ENCODE data around the gene CD58.

CD58 gene

DNA sequence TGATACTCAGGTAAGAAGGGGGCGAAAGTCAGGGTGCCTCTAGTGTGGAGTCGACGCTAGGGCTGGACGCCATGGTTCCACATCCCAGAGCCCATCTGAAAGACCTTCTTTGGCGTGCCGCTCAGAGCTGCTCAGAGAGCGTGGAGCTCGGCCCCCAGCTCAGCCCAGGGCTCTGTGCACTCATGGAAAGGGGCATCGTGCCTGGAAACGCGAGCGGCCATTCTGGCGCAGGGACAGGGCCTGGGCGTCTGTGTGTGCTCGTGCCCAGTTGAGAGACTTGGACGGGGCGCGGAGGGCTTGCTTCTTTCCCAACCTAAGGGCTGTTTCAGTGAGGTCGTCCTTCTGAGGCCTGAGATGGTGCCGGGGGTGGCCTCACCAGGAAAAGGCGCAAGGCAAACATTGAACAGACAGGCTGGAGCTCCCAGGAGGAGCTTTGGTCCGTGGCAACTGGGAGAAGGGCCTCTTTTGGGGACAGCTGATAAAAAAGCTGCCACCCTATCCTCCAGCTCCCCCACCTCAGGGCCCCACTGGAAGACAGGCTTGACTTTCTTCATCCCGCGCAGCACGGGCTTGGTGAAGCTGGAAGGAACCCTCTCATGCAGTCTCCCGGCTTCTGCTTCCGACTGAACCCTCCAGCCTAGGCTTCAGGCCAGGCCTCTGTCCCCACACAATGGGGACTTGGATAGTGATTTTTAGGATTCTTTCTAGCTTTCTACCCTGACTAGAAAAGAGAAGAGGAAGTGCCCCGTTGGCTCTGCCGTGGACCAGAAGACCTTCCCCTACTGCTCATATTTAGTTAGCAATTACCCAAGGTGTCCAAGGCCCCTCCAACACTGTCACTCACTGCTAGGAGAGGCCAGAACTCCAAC lies 77.1 kb downstream of the CD58 start:
- no peak for DNase-seq (ENCODE audit: low read depth)

DNA sequence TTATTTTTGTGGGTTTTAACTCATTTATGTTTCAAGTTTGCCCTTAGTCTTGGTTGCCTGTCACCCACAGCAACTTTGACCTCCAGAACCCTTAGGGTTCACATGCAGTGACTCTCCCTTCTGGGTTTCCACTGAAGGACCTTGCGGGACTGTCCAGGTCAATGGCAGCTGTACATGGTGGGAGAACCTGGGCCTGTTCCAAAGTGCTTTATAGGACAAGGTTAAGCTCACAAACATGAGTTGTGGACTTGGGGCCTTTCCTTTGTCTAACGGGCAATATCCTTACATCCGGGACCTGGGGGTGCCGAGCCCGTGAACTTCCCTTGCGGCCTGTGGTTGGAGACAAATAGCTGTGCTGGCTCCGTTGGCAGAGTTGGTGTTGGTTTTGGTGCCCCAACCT lies 77.8 kb downstream of the CD58 start:
- no peak for DNase-seq (ENCODE audit: low read depth)

DNA sequence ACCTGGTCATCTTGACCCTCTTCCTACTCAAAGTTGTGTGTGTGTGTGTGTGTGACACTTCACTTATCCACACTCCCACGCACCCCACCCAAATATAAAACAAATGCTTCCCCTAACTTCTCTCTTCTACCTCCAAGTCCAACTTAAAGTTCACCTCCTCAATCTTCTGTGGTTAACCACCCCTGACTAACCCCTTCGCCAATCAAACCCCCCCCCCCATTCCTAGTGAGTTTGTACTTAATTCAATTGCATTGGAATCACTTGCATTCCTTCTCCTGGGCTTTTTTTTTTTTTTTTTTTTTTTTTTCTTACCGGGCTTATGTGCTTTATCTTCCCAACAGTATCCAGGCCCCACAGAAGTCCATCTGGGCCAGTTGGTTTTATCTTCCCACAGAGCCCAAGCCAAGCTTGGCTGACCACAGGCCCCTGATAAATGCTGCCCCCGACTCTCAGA lies 78.4 kb downstream of the CD58 start:
- no peak for DNase-seq (ENCODE audit: low read depth)

DNA sequence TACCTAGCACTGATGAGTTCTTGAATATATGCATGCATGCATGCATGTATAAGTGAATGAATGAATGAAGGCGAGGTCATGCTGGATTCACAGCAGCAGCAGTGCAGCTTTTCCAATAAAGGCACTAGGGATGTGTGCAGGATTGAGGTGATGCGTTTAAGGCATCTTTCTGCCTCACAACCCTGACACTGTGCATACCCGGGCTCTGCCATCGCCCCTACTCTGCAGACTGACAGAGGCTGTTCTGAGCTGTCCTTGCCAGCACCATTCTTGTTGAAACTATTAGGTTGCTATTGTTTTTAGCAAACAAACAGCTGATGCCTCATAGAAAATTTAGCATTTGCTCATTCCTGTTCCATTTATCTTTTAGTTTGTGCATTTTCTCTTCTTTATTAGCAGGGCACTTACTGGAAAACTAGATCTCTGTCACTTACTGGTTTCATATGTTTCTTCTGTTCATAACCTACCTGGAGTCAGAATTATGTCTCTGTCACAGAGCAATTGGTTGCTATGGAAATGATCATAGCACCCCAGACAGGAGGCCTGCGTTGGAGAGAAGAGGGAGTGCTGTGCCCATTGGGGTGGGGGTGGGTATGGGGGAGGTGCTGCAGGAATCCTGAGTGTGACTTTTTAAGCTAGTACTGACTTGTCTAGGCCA lies 79.0 kb downstream of the CD58 start:
- no peak for DNase-seq (ENCODE audit: low read depth)

DNA sequence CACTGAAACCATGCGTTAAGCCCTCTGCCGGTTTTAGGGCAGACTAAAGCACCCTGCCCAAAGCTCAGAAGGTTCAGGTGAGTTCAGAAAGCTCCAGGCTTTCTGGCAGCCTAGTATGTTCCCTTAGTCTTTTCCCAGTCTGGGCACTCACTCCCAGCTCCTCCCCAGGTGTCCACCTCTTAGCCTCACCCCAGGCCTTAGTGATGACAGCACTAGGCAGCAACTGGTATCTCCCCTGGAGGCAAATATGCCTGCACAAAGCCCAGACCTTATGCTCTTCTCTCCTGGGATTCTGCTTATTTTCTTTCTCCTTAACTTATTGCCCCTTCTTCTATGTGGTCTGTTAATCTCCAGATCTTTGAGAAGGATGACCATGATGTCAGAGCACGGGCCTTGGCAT lies 80.2 kb downstream of the CD58 start:
- DNase-seq (ENCODE audit: low read depth) = no peak

DNA sequence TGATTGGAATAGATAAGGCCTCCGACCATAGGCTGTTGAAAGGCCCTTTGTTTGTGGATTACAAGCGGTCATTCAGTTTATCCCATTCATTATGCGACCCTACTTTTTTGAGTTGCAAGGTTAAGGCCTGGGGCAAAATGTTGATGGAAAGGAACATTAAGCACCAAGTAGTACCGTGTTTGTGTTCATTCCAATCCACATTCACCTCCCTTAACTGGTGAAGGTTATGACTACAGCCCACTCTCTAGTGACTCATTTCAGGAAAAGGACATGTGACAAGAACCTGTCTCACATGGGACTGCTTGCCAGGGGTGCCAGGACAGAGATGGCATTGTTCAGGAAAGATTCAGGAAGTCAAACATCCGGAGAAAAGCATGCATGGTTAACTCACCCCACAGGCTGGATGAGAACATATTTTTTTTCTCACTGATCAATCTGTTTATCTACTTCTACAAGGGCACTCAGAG lies 81.6 kb downstream of the CD58 start:
- DNase-seq (ENCODE audit: low read depth) = no peak

DNA sequence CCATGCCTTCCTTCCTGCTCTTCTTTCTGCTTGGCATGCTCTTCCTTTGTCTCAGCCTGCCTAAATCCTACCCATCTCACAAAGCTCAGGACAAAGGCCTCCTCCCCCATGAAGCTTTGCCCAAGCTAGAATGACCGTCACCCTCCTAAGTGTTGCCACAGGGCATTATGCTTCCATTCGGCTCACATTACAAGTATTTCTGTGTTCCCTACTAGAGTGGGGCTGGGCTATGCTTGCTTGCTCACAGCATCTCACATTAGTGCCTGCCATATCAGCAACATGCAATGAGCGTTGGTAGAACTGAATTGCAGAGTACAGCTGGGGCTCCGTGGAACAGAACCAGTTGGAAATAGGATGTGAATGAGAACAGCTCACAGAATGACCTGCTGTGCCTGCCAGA lies 82.8 kb downstream of the CD58 start:
- no peak for DNase-seq (ENCODE audit: low read depth)

DNA sequence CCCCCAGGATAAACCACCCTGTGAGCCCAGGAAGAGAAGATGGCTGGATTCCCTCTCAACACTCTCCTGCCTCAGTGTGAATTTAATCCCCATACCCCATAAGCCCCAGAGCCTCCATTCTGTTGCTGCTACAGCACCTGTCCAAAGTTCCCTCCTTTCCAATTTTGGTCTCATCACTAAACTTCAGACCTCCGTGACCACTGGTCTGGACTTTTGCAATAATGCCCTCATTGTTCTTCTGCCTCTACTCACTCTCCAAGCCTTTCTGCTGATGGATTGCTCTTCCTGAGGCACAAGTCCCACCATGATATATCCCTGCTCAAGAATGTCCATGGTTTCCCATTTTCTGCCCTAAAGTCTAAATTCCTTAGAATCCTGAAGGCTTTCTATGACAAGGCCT lies 83.2 kb downstream of the CD58 start:
- DNase-seq (ENCODE audit: low read depth) = no peak

DNA sequence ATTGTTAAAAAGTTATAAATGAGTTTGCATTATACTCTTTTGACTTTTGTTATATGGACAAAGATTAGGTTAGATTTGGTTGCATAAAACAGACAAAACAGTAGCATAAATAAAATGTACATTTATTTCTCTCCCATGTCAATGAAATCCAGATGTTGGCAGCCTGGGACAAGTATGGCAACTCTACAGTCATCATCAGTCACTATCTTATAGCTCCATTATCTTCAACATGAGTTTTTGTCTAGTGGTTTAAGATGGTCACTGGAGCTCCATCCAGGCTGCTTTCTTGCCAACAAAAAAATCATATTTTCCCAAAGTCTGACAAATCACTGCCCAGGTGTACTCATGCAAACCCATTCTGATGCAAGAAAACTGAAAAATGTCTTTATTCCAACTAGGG lies 83.8 kb downstream of the CD58 start:
- no peak for DNase-seq (ENCODE audit: low read depth)

DNA sequence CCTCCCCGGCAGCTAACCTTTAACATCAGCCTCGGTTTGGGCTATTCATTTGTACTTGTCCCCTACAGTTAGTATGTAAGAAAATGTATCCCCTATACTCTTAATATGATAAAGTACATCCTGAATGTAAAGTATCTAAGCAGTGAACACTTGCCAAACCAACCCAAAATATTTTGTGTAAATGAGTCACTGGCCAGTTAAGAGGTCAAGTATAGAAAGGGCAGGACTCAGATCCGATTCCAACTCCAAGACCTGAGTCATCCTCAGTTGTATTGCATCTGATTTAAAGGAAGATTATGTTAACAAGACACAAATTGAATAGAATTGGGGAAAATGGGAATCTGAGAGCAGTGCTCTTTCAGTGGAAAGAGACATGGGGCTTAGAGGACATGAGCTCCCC lies 84.4 kb downstream of the CD58 start:
- DNase-seq (ENCODE audit: low read depth) = no peak

DNA sequence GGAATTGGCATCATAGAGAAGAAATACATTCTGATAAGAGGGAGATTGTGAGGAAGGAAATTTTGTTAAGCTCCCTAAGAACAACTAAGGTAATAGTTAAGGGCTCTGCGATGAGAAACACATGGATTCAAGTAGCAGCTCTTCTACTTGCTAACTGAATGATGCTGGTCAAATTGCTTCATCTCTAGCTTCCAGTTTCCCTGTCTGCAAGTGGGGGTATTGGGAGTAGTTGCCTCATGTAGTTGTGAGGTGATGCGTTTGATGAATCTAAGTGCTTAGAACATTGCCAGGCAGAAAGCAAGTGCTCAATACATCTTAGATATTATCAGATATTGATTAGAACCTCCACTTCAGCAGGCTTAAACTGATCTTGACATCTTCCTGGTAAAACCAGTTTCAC lies 84.8 kb downstream of the CD58 start:
- DNase-seq (ENCODE audit: low read depth) = no peak

DNA sequence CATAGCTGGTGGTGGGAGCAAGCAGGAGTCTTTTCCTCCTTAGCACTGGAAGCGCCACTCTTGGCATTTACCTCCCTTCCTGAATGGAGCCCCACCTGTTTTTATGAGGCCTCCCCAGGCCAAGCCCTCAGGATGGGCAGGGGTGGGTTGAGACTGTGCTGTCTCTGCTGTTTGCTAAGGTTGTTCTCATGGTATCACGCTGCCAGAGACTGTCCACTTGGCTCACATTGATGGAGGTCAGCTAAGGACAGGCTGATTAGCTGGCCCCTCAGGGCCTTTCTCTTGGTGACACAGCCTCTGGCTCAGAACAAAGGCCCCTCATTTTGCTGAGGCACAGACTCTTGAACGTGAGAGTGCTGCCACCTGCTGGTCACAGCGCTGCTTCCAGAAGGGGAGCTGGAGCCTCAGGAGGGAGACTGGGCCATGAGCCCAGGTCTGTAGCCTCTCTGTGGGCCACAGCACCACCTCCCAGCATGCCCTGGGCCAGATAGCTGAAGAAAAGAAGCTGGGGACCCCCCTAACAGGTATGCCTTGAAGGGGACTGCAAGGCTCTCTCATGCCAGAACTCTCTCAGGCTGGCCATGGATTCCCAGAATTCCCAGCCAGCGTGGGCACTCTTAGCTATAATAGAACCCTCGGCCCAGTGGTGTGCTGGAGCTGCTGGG lies 85.6 kb downstream of the CD58 start:
- DNase-seq (ENCODE audit: low read depth) = peak; percentile 80

DNA sequence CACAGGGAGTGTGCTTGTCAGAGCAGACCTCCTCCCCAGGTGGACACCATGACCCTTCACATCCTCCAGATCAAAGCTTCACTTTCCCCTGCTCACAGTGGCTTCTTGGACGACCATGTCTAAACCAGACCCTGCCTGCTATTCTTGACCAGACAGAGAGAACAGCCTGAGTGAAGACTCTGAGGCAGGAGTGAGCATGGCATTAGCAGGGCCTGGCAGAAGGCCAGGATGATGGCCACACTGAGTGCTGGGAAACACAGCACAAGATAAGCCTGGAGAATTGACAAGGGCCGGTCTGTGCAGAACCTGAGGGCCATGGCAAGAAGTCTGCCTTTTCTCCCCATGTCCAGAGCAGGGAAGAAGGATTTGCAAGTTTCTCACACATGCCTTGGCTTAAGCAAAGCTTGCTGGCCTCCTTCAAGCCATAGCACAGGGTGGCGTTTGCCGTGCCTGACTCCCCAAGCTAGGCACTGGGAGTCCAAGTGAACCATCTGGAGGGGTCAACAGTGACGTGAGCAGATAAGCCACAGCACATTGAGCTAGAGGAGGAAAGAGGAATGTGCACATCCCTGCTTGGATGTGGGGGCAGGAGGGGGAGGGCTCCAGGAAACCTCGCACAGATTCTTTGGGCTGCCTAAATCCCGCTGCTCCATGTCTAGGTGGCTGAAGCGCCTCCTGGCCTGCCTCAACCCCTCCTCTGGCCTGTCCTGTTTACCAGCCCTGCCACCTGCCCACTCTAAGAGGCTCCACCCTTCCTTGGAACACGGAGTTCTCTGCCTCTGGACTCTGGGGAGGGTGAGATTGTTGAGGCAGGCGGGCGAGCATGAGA lies 87.1 kb downstream of the CD58 start:
- no peak for DNase-seq (ENCODE audit: low read depth)

DNA sequence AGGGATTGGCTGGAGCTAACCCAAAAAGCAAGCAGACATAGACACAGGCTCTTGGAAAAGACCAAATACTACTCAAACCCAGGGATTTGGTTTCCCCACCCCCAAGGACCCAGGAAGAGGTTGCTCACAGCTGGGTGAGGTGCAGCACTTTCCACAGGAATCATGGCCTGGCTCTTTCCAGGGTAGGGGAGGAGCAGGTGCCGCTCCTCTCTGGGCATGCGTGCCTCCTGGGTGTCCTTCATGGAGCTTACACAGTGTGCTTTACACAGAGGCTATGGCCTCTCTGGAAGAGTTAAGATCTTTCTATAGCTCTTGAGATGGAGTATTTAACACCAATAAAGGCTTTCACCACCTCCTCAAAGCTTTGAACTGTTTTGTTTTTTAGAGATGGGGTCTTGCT lies 88.3 kb downstream of the CD58 start:
- no peak for DNase-seq (ENCODE audit: low read depth)

DNA sequence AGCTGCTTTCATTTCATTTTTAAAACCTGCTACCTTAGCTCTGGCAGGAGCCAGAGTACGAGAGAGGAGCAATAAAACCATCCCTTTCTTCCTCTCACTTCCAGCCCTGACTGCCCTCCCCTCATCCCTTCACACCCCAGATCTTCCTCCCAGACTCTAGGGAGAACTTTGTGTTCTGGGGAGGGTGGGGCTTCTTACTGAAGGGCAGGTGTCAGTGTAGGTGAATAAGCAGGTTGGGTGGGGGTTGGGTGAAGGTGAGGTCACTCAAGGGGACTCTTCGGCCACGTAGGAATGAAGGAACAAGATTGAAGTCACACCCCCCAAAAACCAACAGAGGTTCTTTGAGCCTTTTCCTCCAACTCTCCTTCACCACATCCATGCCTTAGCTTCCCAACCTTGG lies 88.9 kb downstream of the CD58 start:
- DNase-seq (ENCODE audit: low read depth) = no peak

DNA sequence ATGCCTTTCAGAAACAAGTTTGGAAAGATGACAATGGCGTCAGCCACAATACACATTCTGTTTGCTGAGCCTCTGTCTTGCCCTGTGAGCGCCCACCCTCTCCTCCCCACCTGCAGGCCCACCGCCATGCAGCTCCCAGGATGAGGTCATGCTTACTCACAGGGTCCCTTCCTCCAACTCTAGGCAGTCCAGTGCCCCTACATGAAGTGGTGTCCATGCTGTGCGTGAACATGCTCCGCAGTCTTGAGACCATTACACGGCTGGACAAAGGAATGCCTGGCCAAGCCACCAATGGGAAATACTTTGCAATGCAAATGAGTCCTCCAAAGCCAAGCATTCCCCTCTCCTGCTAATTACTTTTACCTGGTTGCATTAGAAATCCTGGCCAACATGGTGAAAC lies 92.2 kb downstream of the CD58 start:
- DNase-seq (ENCODE audit: low read depth) = no peak

DNA sequence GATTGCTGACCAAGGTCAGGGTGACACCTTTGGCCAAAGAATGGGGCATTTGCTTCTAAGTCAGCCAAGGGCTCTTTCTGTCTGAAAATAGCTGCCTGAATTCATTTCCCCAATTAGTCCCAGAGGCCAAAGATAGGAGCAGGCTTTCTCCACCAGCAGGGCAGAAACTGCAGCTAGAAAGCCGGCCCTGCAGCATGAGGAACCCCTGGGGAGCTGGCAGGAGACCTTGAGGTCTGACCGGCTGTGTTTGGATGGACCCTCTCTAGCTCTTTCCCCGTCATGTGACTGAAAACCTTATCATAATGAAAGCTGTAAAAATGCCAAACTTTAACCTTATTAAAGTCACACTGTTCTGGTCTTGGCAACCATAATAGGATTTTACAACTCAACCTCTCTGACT lies 93.4 kb downstream of the CD58 start:
- no peak for DNase-seq (ENCODE audit: low read depth)

DNA sequence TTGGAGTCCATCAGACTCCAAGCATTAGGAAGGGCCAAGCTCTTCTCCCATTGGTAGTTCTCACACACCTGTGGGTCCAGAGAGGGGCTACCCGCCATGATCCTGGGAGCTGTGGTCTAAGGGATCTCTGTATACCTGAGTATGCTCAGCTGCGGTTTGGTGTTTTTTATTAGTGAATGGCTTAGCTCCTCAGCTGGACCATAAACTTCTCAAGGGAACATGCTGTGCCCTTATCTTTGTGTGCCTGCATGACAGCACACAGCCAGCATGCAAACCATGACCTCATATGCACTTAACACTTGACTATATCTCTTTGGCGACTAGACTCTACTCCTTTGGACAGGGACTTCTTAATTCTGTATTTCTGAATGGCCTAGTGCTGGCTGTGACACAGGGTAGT lies 94.5 kb downstream of the CD58 start:
- DNase-seq (ENCODE audit: low read depth) = no peak

DNA sequence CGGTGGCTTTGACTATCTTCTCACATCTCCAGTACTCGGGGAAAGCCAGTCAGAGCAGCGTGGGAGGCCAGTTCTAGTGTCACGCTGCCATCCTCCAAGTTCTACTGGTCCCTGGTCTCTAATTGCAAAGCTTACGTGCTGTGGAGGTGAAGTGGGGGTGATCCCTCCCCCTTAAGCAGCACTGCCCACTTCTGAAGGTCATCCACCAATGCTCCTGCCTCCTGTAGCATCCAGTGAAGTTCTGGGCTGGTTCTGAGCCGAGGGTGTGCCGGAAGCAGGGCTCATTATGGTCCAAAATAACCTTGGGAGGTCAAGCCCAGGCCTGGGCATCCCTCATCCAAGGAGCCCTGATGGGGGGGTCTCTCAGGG lies 95.0 kb downstream of the CD58 start:
- DNase-seq (ENCODE audit: low read depth) = no peak

DNA sequence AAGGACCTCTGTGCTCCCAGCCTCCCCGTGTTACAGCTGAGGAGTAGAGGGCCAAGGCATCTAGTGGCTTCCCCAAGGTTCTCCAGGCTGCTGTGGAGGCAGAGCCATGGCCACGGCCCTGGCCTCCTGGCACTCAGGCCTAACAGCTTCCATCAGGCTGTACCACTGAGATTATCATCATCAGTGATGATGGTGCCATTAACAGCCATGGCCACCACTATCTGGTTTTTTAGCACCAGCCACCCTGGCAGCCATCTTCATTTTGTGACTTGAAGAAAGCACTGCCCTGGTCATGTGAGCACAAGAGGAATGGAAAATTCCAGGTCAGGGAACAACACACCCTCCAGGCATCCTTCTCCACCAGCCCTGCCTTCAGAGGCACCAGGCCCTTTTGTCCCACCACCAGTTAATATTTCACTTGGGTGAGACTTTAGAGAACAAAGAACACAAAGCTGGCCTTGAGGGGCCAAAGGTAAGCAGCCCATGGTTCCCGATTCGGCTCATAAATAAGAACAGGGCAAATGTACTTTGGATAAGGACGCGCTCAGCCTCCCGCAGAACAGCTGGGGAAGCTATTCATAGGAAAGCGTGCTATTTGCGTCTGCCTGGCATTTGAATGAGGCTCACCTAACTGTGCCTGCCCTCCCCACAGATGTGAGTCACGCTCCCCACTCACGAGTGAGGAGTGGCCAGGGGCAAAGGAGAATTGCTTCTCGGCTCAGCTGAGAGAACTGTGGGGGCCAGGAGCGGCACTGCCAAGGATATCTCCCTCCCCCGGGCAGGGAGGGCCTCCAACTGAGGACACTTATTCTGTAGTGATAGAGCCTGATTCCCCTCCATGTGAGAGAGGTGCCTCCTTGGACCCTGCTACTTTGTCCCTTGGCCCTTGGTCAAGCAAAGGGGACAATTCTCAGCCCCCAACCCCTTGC lies 95.6 kb downstream of the CD58 start:
- no peak for DNase-seq (ENCODE audit: low read depth)

DNA sequence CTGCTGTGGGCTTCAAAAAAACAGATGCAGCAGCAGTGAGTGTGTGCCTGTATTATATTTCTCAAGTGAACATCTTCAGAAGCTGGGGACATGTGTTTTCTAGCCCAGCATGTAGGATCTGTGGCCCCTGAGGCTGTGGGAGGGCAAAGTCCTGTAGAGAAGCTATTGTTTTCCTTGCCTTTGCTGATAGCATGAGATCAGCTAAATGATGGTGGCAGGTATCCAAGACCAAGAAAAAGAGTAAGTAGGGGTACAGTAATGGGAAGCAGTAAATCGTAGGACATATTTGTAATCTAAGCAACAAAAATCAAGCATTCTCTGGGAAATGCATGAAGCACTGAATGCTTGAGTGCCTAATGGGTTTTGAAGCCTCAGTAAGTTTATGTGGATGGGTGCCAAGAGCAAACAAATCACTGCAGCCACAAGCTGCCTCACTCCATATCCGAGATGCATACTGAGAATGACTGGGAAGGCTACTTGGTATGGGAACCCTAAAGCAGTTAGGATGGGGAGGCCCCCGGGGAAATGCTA lies 98.3 kb downstream of the CD58 start:
- DNase-seq (ENCODE audit: low read depth) = no peak
